ENCODE results near the gene SIN3A. TPM values are rescaled to one million over a fixed set of nuclear protein-coding genes. Genes with fewer than 3 reads are reported as not detected.

The SIN3A gene
- total RNA-seq, 1 experiment from 2014 or later: 64.4 TPM

DNA sequence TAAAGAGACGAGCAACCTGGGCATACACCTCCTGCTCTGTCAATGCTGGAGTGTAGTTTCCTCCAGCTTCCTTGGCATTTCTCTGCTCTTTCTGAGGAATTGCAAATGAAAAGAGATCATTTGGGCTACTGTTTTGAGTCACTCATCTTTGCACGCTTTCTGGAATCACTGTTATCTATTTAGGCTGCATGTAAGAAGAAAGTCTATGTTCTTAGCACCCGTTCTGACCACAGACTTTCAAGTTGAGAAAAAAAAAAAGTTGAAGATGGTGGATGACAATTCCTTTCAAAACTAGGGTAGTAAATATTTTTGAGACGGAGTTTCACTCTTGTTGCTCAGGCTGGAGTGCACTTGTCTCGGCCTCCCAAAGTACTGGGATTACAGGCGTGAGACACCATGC, 41.3 kb downstream of the SIN3A start:
- Histone ChIP-seq H3K36me3 (ENCODE audit: control insufficient read depth, insufficient read depth, low read length) (peaks cover 2% of the 10 kb centered on the region), H3K9me3 (no peaks in the 10 kb centered on the region), H3K4me3 (ENCODE audit: low read depth, low read length) (no peak overlapping the region), H3K4me1 (no peaks in the 10 kb centered on the region), H3K27me3 (replicated peaks; ENCODE audit: control insufficient read depth, insufficient read depth, low read length) (no peaks in the 10 kb centered on the region)
- H3K4me3 Mint-ChIP-seq (ENCODE audit: unreplicated experiment): no peak overlapping the region
- H3K27ac Mint-ChIP-seq (ENCODE audit: unreplicated experiment): no peak overlapping the region
- BruUV-seq (replicated peaks): no TSS peak
- intact Hi-C loops (cut with micrococcal nuclease; ENCODE audit: unreplicated experiment): no loop called here
- TF ChIP-seq, protein P1, sequence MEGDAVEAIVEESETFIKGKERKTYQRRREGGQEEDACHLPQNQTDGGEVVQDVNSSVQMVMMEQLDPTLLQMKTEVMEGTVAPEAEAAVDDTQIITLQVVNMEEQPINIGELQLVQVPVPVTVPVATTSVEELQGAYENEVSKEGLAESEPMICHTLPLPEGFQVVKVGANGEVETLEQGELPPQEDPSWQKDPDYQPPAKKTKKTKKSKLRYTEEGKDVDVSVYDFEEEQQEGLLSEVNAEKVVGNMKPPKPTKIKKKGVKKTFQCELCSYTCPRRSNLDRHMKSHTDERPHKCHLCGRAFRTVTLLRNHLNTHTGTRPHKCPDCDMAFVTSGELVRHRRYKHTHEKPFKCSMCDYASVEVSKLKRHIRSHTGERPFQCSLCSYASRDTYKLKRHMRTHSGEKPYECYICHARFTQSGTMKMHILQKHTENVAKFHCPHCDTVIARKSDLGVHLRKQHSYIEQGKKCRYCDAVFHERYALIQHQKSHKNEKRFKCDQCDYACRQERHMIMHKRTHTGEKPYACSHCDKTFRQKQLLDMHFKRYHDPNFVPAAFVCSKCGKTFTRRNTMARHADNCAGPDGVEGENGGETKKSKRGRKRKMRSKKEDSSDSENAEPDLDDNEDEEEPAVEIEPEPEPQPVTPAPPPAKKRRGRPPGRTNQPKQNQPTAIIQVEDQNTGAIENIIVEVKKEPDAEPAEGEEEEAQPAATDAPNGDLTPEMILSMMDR (IDR thresholded peaks at IDR 0.05; ENCODE audit: insufficient read depth in 1 of 2, low read depth in 1 of 2, low read length in 1 of 2, severe bottlenecking in 1 of 2, unreplicated experiment in 1 of 2): no peak
- POLR2A ChIA-PET: no interaction called here
- no peaks in the 10 kb centered on the region for H3K27me3 Mint-ChIP-seq (ENCODE audit: insufficient read depth, unreplicated experiment)
- no peak for DNase-seq
- peaks cover 89% of the 10 kb centered on the region for H3K36me3 Mint-ChIP-seq (ENCODE audit: insufficient read depth, unreplicated experiment)
- CTCF ChIA-PET: no interaction called here
- no peaks in the 10 kb centered on the region for H3K9me3 Mint-ChIP-seq (ENCODE audit: unreplicated experiment)
- no peaks in the 10 kb centered on the region for H3K4me1 Mint-ChIP-seq (ENCODE audit: low read depth, unreplicated experiment)

DNA sequence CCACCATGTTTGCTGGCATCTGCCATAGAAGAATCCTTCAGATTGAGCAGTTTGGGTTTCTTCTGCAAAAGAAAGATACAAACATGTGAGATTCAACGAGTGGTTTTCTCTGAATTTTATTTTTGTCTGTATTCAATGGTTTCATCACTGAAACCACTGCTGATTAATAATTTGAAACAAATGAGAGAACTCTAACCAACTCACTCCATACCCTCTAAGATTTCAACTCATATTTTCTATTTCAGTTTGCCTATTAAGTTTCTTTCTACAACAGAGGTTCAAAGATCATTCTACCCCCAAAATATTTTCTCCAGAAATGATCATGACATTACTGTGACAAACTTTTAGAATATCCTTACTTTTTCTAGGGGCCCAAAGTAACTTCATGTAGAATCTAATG, 44.4 kb downstream of the SIN3A start:
- no peaks in the 10 kb centered on the region for H3K27me3 Mint-ChIP-seq (ENCODE audit: insufficient read depth, unreplicated experiment)
- POLR2A ChIA-PET: no interaction called here
- peaks cover 96% of the 10 kb centered on the region for H3K36me3 Mint-ChIP-seq (ENCODE audit: insufficient read depth, unreplicated experiment)
- Histone ChIP-seq H3K27me3 (replicated peaks; ENCODE audit: control insufficient read depth, insufficient read depth, low read length) (no peaks in the 10 kb centered on the region), H3K36me3 (ENCODE audit: control insufficient read depth, insufficient read depth, low read length) (no peaks in the 10 kb centered on the region; the same call in 1 of the 2 replicates), H3K4me1 (no peaks in the 10 kb centered on the region), H3K4me3 (ENCODE audit: low read depth, low read length) (no peak overlapping the region), H3K9me3 (no peaks in the 10 kb centered on the region)
- no peaks in the 10 kb centered on the region for H3K9me3 Mint-ChIP-seq (ENCODE audit: unreplicated experiment)
- CTCF ChIA-PET: no interaction called here
- no TSS peak for BruUV-seq (replicated peaks)
- no peak overlapping the region for H3K27ac Mint-ChIP-seq (ENCODE audit: unreplicated experiment)
- intact Hi-C loops (cut with micrococcal nuclease; ENCODE audit: unreplicated experiment): no loop called here
- H3K4me1 Mint-ChIP-seq (ENCODE audit: low read depth, unreplicated experiment): no peaks in the 10 kb centered on the region
- no peak overlapping the region for H3K4me3 Mint-ChIP-seq (ENCODE audit: unreplicated experiment)
- DNase-seq: no peak
- TF ChIP-seq, protein P1 (IDR thresholded peaks at IDR 0.05; ENCODE audit: insufficient read depth in 1 of 2, low read depth in 1 of 2, low read length in 1 of 2, severe bottlenecking in 1 of 2, unreplicated experiment in 1 of 2): no peak

DNA sequence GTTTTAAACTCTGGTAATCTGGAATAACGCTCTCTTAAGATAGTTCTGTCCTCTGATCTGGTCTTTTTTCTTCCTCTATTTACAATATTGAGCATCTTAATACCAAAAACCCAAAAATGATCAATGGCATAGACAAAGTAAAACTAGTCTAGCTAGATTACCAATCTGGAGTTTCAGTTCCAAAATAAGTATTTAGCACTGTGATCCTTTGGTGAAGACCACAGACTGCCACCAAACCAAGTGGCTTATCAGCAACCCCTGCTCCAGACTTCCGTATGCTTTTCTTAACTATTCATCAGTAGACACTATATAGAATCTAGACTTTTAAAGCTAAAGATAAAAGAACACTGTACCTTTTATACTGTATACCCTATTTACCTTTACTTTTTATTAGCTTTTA, 47.6 kb downstream of the SIN3A start:
- Histone ChIP-seq H3K9me3 (no peaks in the 10 kb centered on the region), H3K4me3 (ENCODE audit: low read depth, low read length) (no peak overlapping the region), H3K27me3 (replicated peaks; ENCODE audit: control insufficient read depth, insufficient read depth, low read length) (no peaks in the 10 kb centered on the region), H3K4me1 (no peaks in the 10 kb centered on the region), H3K36me3 (ENCODE audit: control insufficient read depth, insufficient read depth, low read length) (no peaks in the 10 kb centered on the region; the same call in 1 of the 2 replicates)
- BruUV-seq (replicated peaks): no TSS peak
- Mint-ChIP-seq H3K9me3 (ENCODE audit: unreplicated experiment) (no peaks in the 10 kb centered on the region), H3K4me3 (ENCODE audit: unreplicated experiment) (no peak overlapping the region), H3K36me3 (ENCODE audit: insufficient read depth, unreplicated experiment) (peaks cover 84% of the 10 kb centered on the region), H3K27ac (ENCODE audit: unreplicated experiment) (no peak overlapping the region), H3K27me3 (ENCODE audit: insufficient read depth, unreplicated experiment) (no peaks in the 10 kb centered on the region), H3K4me1 (ENCODE audit: low read depth, unreplicated experiment) (no peaks in the 10 kb centered on the region)
- POLR2A ChIA-PET: no interaction called here
- CTCF ChIA-PET: no interaction called here
- no peak for DNase-seq
- intact Hi-C loops (cut with micrococcal nuclease; ENCODE audit: unreplicated experiment): no loop called here
- TF ChIP-seq, protein P1 (IDR thresholded peaks at IDR 0.05; ENCODE audit: insufficient read depth in 1 of 2, low read depth in 1 of 2, low read length in 1 of 2, severe bottlenecking in 1 of 2, unreplicated experiment in 1 of 2): no peak
